H1 (cell line): ENCODE results near the gene FGD5. TPM values are rescaled to one million over a fixed set of nuclear protein-coding genes. Genes with fewer than 3 reads are reported as not detected.

ENCODE experiments used
- ATF2 ChIP-seq: IDR thresholded peaks from 2 replicates; pipeline ENCODE4 v1.6.1; 2012; ENCODE audit warnings: low read length, inconsistent platforms
- ATF3 ChIP-seq: IDR thresholded peaks from 2 replicates; pipeline ENCODE4 v1.6.1; 2011; ENCODE audit warnings: low read depth, mild to moderate bottlenecking, low read length; ENCODE audit not compliant: insufficient read depth
- BACH1 ChIP-seq: IDR thresholded peaks from 2 replicates; pipeline ENCODE4 v1.6.1; 2012; ENCODE audit warnings: low read length, improper control_type of control experiment
- CBX5 ChIP-seq: fragments of 300-800, 300-1000 bp; sonication (generic); IDR thresholded peaks from 2 replicates; pipeline ENCODE4 v1.7.1; 2016; ENCODE audit warnings: antibody characterized with exemption, low read length, low read depth
- CBX8 ChIP-seq: fragments of 300-800, 300-1000 bp; sonication (generic); IDR thresholded peaks from 2 replicates; pipeline ENCODE4 v1.7.1; 2016; ENCODE audit warnings: low read depth, low read length, borderline replicate concordance
- CREB1 ChIP-seq: IDR thresholded peaks from 2 replicates; pipeline ENCODE4 v1.6.1; 2012; ENCODE audit warnings: inconsistent platforms
- EZH2 ChIP-seq: fragments of 200-600 bp; sonication (generic); IDR thresholded peaks from 2 replicates; pipeline ENCODE4 v1.7.1; 2012; ENCODE audit warnings: low read depth, mild to moderate bottlenecking, moderate library complexity, low read length, inconsistent platforms; ENCODE audit not compliant: severe bottlenecking
- GTF2F1 ChIP-seq: IDR thresholded peaks from 2 replicates; pipeline ENCODE4 v1.6.1; 2012; ENCODE audit warnings: low read depth, low read length, improper control_type of control experiment, borderline replicate concordance
- JUN ChIP-seq: IDR thresholded peaks from 2 replicates; pipeline ENCODE4 v1.6.1; 2011; ENCODE audit warnings: low read depth, mild to moderate bottlenecking, improper control_type of control experiment, low read length
- KDM1A ChIP-seq: fragments of 200-600, 300-600 bp; sonication (generic); IDR thresholded peaks from 2 replicates; pipeline ENCODE4 v1.7.1; 2016; ENCODE audit warnings: mild to moderate bottlenecking, low read length, borderline replicate concordance
- KDM5A ChIP-seq: fragments of 200-600 bp; IDR thresholded peaks from 2 replicates; pipeline ENCODE4 v1.7.1; 2012; ENCODE audit warnings: mild to moderate bottlenecking, low read length, inconsistent platforms, mixed read lengths
- MAFK ChIP-seq: IDR thresholded peaks from 2 replicates; pipeline ENCODE4 v1.6.1; 2012; ENCODE audit warnings: low read depth, mild to moderate bottlenecking, improper control_type of control experiment, low read length
- NRF1 ChIP-seq: IDR thresholded peaks from 2 replicates; pipeline ENCODE4 v1.6.1; 2011; ENCODE audit warnings: mild to moderate bottlenecking, low read depth, low read length, improper control_type of control experiment
- PHF8 ChIP-seq: fragments of 200-600 bp; sonication (generic); conservative IDR thresholded peaks from 2 replicates; pipeline ENCODE4 v1.7.1; 2012; ENCODE audit warnings: low read depth, mild to moderate bottlenecking, inconsistent platforms, low read length, moderate library complexity
- RBBP5 ChIP-seq: IDR thresholded peaks from 2 replicates; pipeline ENCODE4 v1.7.1; 2012; ENCODE audit warnings: low read depth, mild to moderate bottlenecking, inconsistent platforms, low read length, moderate library complexity, borderline replicate concordance
- RXRA ChIP-seq: IDR thresholded peaks from 2 replicates; pipeline ENCODE4 v1.6.1; 2011; ENCODE audit warnings: low read depth, mild to moderate bottlenecking, low read length, moderate library complexity; ENCODE audit not compliant: insufficient read depth
- SAP30 ChIP-seq: fragments of 300-600 bp; sonication (generic); IDR thresholded peaks from 2 replicates; pipeline ENCODE4 v1.7.1; 2012; ENCODE audit warnings: low read length, moderate library complexity, mild to moderate bottlenecking, inconsistent platforms; ENCODE audit not compliant: insufficient read depth, insufficient replicate concordance
- SIN3A ChIP-seq, 2 experiments: IDR thresholded peaks in 1 of 2; conservative IDR thresholded peaks in 1 of 2; 2 replicates each; pipeline ENCODE4 v1.6.1; 2011 to 2012; ENCODE audit warnings: low read length in 2 of 2, improper control_type of control experiment in 1 of 2, low read depth in 1 of 2, mild to moderate bottlenecking in 1 of 2
- SIRT6 ChIP-seq: IDR thresholded peaks from one replicate; pipeline ENCODE4 v1.7.1; 2012; ENCODE audit warnings: low read length, inconsistent platforms
- SIX5 ChIP-seq: IDR thresholded peaks from 2 replicates; pipeline ENCODE4 v1.6.1; 2011; ENCODE audit warnings: mild to moderate bottlenecking, low read depth, low read length
- SP1 ChIP-seq: IDR thresholded peaks from 2 replicates; pipeline ENCODE4 v1.6.1; 2011; ENCODE audit warnings: low read depth, low read length
- SP2 ChIP-seq: IDR thresholded peaks from 2 replicates; pipeline ENCODE4 v1.6.1; 2012; ENCODE audit warnings: mild to moderate bottlenecking, low read length, inconsistent platforms
- polyA plus RNA-seq, 7 experiments: library from polyadenylated mRNA; depleted of rRNA in 3 of 7; stranded (reverse) in 5 of 7; unstranded in 2 of 7; fragments of >200 nt in 5 of 7; fragments of 200-250 nt in 2 of 7; gene quantifications; 1 replicate in 5 of 7; 2 replicates in 1 of 7; 4 replicates in 1 of 7; pipeline versions ENCODE4 v1.2.1 to v1.2.3, GENCODE V29; 2011 to 2013; ENCODE audit warnings: missing spikeins in 2 of 7, mixed read lengths in 2 of 7
- total RNA-seq: library from RNA; stranded (reverse); fragmentation: NEBNext Ultra II Directional; extraction: Animal tissue kit (Norgen Biotek cat#: 25700); gene quantifications from 2 replicates; pipeline ENCODE4 v1.2.1, GENCODE V29; 2021

FGD5 gene
- total and polyA plus RNA-seq, 2 of the 8 experiments (the other 6 are each of a cell fraction or from before 2014, with no cell fraction given) = 4.7 to 14.3 TPM

GRCh38 chr3:14947100-14947885, 128.5 kb downstream of the FGD5 start, which contains the start of gene NR2C2 (continued):
- TF ChIP-seq EZH2 (no peak), ATF2 (no peak), GTF2F1 (peak; percentile 57; the same call in 1 of the 2 replicates), CBX5 (no peak), SP2 (no peak), SIRT6 (no peak), MAFK (no peak), ATF3 (no peak), SAP30 (no peak), KDM5A (no peak), RBBP5 (no peak), RXRA (0 out of 2 replicates have a peak, but pooled peaks have one; percentile 40), CREB1 (no peak), CBX8 (no peak), SIX5 (no peak), PHF8 (peak; percentile 82), SIN3A (conservative IDR thresholded peaks at IDR 0.05 in 1 of 2, IDR thresholded peaks at IDR 0.05 in 1 of 2; ENCODE audit: low read depth in 1 of 2, low read length in 2 of 2) (peak in 1 of 2 experiments; percentile 74; a peak in 1 of 4 replicates), SP1 (no peak), KDM1A (no peak), JUN (no peak), NRF1 (no peak), BACH1 (peak; percentile 41; the same call in 1 of the 2 replicates)
